WTC11 (cell line): Measurements from ENCODE around the gene PPP1CB.

Source experiments
- CTCF ChIP-seq: fragments of 200-600 bp; IDR thresholded peaks from 2 replicates; pipeline ENCODE4 v1.8.0; 2022; ENCODE audit warnings: antibody characterized with exemption
- SOX15 ChIP-seq: fragments of 250-450 bp; sonication (Bioruptor Pico); IDR thresholded peaks from 2 replicates; pipeline ENCODE4 v1.9.0; 2021; ENCODE audit warnings: mild to moderate bottlenecking
- TF ChIP-seq, protein P1 (sequence below): sonication (generic); formaldehyde crosslinking; IDR thresholded peaks from 2 replicates; pipeline ENCODE4 v1.8.0; 2022; ENCODE audit warnings: mild to moderate bottlenecking, missing genetic modification reagents

- TF ChIP-seq, protein P1, sequence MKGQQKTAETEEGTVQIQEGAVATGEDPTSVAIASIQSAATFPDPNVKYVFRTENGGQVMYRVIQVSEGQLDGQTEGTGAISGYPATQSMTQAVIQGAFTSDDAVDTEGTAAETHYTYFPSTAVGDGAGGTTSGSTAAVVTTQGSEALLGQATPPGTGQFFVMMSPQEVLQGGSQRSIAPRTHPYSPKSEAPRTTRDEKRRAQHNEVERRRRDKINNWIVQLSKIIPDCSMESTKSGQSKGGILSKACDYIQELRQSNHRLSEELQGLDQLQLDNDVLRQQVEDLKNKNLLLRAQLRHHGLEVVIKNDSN (CRISPR knock-in tag) = no peak
- TF ChIP-seq CTCF = no peak
- no peak for TF ChIP-seq SOX15 (CRISPR knock-in tag)
These were observed 21.9 kb upstream of the PPP1CB start for GRCh38 chr2:28729698-28730097.
